NCI-H1694 treated with DMSO at 0.1 percent for 48 hours (cell line): ENCODE data around the gene B4GALT2.

Source experiments
- DNase-seq: peaks from one replicate; lab custom pipeline; 2025; lab: John Stamatoyannopoulos, UW

The B4GALT2 gene

GRCh38 chr1:44002606-44003157, 23.7 kb downstream of the B4GALT2 start:
- DNase-seq, result no peak

- DNase-seq, result no peak
These were observed 29.2 kb downstream of the B4GALT2 start for GRCh38 chr1:44008259-44008658.

GRCh38 chr1:44010935-44011471, 32.0 kb downstream of the B4GALT2 start:
- DNase-seq, result no peak

- DNase-seq, result no peak
These were observed 33.4 kb downstream of the B4GALT2 start for GRCh38 chr1:44012404-44012803.

GRCh38 chr1:44012941-44013609, 34.1 kb downstream of the B4GALT2 start:
- DNase-seq, result peak; percentile 19

- DNase-seq, result peak; percentile 17
These were observed 34.9 kb downstream of the B4GALT2 start for GRCh38 chr1:44013949-44014348.

- no peak for DNase-seq
These were observed 35.5 kb downstream of the B4GALT2 start for GRCh38 chr1:44014365-44015104.

GRCh38 chr1:44015206-44015605, 36.2 kb downstream of the B4GALT2 start:
- DNase-seq, result no peak

GRCh38 chr1:44016041-44016889, 37.3 kb downstream of the B4GALT2 start:
- no peak for DNase-seq

GRCh38 chr1:44016890-44017400, 37.9 kb downstream of the B4GALT2 start:
- no peak for DNase-seq

- no peak for DNase-seq
These were observed 40.5 kb downstream of the B4GALT2 start for GRCh38 chr1:44019466-44019948.

GRCh38 chr1:44020464-44020863, 41.5 kb downstream of the B4GALT2 start:
- DNase-seq, result no peak

GRCh38 chr1:44021156-44021555, 42.1 kb downstream of the B4GALT2 start:
- DNase-seq, result no peak

GRCh38 chr1:44021581-44022321, 42.7 kb downstream of the B4GALT2 start:
- no peak for DNase-seq

GRCh38 chr1:44024031-44024902, 45.3 kb downstream of the B4GALT2 start:
- DNase-seq, result no peak

GRCh38 chr1:44024903-44025525, 46.0 kb downstream of the B4GALT2 start:
- DNase-seq, result no peak

- no peak for DNase-seq
These were observed 46.8 kb downstream of the B4GALT2 start for GRCh38 chr1:44025816-44026215.

GRCh38 chr1:44027320-44027719, 48.3 kb downstream of the B4GALT2 start:
- no peak for DNase-seq

GRCh38 chr1:44029260-44029910, 50.4 kb downstream of the B4GALT2 start:
- DNase-seq, result peak; percentile 79
